ENCODE results near the gene IPCEF1.

Gene IPCEF1

GRCh38 chr6:154292066-154292465, 64.5 kb downstream of the IPCEF1 start:
- no peak for DNase-seq

DNA sequence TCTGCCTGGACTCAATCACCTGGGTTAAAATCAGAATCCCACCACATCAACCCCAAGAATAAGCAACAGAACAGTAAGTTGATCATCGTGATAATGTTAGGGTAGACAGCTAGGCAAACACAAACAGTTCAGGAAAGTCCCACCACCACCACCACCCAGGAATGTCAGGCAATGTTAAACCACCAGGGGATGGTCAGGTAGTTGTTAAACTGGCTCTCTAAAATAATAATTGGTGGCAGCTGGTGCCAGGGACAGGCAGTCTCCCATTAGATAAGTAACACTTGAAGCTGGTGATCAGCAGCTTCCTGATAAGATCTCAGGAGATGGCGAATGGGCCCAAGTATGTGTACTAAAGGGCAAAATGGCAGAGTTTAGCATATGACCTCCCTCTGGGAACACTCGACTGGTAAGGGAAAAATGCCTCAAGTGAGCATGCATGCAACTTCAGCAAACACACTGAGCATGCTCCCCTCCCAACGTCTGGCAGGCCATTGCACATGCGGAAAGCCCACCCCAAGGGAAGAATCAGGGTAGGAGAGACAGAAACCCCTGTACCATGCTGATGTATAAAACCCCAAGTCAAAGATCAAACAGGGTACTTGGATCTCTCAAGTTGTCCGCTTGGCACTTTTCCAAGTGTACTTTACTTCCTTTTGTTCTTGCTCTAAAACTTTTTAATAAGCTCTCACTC, 66.6 kb downstream of the IPCEF1 start:
- no peak for DNase-seq

DNA sequence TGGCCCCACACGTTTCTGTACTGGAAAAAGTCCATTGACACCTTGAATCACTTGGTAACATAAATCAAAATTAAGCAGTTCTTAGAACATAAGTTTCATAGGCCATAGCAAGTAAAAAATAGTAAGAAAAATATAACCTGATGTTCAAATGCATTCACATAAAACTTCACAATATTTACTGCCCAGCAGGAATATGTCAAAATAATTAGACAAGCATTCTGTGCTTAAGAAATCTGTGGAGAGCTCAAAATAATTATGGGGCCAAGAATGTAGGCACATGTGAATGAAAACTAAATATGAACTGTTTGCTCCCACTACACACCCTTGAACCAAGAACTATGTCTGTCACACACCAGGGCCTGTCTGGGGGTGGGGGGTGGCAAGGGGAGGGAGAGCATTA, 70.8 kb downstream of the IPCEF1 start:
- no peak for DNase-seq

- DNase-seq = no peak
Observed at GRCh38 chr6:154284313-154284853, 72.2 kb downstream of the IPCEF1 start.

DNA sequence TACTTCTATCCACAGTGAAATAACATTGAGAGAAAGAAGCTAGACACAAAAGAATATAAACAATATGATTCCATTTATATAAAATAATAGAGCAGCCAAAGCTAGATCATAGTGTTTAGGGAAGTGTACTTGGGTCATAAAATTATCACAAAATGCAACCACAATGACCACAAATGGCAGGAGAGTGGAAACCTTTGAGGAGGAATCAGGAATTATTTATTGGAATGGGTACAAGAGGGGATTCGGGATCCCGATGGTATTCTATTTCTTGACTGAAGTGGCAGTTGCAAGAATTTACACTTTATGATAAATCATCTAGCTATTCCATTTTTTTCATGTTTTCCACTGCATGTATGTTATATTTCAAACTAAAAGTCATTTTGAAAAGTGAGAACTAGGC, 76.1 kb downstream of the IPCEF1 start:
- DNase-seq = no peak

- no peak for DNase-seq
Observed at GRCh38 chr6:154277629-154278017, 79.0 kb downstream of the IPCEF1 start.

- peak in 1 of 14 donors; percentile 54 for DNase-seq
Observed at GRCh38 chr6:154276810-154277628, 79.6 kb downstream of the IPCEF1 start.

DNA sequence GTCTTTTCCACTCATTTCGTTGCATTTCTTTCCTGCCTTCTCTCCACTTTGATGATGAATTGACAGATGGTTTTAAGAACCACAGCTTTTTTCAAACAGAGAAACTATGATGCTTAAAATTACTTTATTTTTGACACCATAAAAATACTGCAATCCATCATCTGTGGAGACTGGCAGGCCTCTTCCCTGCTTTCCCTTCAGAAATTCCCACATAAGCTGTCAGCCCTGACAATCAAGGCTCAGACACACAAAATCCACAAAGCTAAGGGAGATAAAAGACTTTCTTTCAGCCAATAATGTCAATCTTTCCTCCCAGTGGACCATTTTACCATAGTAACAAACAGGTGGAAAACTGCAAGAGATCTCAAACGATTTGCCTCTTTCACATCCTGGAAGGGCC, 82.4 kb downstream of the IPCEF1 start:
- DNase-seq = no peak

DNA sequence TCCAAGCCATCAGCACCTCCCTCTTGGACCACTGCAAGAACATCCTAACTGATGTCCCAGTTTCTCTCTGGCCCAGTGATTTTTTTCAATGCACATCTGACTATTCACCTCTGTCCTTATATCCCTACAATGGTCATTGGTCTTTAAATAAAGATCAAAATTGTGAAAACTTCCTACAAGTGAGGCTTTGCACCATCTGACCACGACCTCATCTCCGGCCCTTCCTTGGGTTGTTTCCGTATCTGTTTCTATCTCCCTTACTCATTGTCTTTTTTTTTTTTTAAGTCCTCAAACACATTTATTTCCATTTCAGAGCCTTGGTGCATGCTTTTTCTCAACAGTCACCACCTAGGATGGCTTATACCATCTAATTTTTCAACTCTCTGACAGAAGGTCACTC, 88.1 kb downstream of the IPCEF1 start:
- DNase-seq = no peak

GRCh38 chr6:154267508-154268106, 89.0 kb downstream of the IPCEF1 start:
- DNase-seq = peak in 1 of 14 donors; percentile 46

DNA sequence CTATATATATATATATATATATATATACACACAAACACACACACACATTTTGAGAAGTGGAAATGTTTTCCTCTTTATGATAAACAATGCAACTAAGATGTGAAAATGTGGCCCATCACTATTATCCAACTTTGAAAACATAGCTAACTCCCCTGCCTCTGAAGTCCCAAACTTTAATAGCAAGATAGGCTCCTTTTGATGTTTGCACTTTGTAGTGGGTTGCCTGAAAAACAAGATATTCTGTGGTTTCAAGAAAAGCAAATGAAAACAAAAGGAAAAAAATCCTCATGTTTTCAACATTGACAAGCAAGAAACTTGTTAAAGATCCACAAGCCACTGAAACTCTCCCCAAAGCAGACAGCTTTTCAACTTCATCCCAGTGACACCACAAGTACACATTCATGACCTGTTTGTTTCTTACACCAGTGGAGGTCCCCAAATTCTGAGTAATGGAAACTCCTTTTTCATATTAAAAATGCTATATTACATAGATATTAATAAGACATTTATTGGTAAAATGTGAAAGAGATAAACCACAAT, 90.0 kb downstream of the IPCEF1 start:
- DNase-seq = no peak

DNA sequence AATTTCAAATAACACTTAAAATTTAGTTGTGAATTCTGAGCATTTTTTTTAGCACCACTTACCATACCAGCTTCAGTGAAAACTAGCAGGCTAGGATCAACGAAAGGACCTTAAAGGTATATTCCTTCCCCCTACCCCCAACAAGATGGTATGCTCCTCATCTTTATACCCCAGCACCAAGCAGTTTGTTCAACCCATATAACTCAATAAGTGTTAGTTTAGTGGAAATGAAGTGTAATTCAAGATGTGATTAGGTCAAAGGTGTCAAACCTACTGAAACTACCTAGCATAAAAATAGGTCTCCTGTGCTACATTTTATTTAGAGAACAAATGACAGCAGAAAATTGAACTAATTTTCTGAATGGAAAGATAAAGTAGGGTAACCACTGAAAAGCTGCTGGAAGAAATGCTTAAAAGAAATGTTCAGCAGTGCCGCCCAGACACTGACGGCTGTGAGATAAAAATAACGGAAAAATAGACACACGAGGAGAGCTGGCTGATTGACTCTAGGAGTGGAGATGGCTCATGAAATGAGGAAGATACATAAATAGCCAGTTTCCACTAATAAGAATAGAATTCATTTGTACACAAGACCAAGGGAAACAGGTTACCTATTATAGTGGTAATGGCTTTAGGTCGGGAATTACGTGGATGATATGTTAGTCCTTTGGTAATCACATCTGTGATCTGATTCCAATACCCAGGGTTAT, 94.8 kb downstream of the IPCEF1 start:
- no peak for DNase-seq

GRCh38 chr6:154258064-154258757, 98.4 kb downstream of the IPCEF1 start:
- peak in 1 of 14 donors; percentile 15 for DNase-seq

DNA sequence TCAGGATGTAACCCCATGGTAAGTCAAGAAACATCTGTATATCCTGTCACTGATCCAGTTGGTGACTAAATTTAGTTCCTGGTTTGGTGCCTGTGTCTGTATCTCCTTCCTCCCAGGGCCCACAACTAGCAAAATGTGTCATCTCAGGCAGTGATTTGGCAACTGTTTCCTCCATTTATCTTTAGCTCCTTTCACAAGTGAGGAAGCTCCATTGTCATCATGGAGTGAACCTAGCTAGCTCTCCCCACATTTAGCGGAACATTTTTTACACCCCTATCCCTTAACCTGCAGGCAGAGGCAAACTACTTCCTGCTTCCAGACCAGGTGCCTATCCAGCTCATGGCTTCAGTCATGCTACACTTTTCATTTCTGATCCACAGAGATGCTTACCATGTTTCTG, 99.5 kb downstream of the IPCEF1 start:
- DNase-seq = peak in 1 of 14 donors; percentile 33

DNA sequence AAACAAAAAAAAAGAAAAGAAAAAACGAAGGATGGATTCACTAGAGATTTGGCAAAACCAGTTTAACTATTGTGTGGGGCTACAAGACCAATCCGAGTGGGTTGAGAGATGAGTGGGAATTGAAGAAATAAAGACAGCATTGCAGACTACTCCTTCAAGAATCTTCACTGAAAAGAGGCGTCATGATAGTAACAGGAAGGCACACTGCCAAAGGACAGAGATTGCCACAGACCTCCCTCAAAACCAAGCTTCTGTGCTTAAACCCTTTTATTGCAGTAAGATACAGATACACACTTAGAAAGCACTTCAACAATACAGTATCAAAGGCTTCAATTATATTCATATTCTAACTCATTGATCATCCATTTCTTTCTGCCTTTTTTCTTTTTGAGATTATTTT, 103.9 kb downstream of the IPCEF1 start:
- no peak for DNase-seq

- DNase-seq = no peak
Observed at GRCh38 chr6:154251116-154251515, 105.5 kb downstream of the IPCEF1 start.

GRCh38 chr6:154249499-154250298, 106.9 kb downstream of the IPCEF1 start:
- DNase-seq = no peak

- peak in 1 of 14 donors; percentile 63 for DNase-seq
Observed at GRCh38 chr6:154247119-154247861, 109.3 kb downstream of the IPCEF1 start.

DNA sequence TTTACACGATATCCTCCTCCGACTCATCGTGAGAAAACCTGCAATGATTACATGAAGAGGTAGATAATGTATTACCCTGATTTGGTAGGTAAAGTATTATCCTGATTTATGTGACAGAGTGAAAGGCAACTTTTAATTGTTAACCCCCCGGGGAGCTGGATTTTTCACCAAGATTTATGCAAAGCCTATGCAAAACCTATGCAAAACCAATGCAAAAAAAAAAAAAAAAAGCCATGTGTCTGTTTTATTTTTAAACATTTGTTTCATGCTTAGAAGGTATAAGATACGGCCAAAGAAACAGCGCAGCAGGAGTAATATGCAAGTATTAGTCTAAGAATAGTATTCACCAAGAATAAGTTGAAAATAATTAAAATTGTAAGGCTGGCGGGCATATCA, 109.9 kb downstream of the IPCEF1 start:
- DNase-seq = no peak

DNA sequence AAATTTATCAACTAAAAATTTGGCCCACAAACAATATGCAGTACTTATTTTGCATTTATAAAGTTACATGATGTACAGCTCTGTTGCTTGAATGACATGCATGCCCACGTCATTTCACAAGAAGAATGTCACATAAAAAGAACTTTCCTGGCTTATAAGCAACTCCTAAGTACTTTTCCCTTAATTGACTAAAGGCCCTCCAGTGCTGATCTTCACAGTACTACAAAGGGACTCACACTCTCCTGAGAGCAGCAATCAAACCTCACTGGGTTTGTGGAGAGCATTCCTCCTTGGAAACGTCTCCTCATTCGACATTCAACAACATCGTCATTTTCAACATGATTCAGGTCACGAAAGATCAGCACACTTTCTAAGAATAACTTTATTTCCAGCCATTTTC, 111.1 kb downstream of the IPCEF1 start:
- DNase-seq = no peak
